ENCODE measurements around the gene ADARB2.

Gene ADARB2

DNA sequence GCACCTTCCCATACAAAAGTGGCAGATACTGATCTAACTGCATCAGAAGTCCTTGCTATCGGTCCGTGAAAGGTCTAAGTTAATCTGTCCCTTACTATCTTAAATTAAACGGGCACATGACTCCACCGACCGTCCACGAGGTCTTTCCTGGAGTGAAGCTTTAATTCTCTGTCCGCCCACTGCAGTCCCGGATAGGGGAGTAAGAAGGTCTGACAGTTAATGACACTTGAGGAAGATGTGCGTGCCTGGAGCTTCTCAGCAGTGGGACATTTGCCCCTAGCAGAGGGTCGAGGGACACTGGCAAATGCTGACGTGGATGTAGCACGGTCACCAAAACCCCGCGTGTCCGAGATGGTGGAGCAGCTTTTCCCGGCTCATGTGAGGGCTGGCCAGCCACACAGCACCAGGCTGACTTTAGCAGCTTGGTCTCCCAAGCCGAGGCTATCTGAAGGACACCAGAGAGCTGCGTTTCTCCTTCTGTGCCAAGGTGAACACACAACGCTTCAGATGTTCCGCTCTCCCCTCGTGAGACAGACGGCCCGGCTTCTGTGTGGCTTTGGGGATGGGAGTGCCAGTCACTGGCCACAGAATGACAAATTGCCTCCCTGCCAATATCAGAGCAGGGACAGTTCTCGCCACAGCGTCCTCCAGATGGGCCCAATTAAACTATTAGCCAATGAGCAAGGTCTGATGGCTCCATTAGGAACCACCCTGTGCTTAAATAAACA lies 86.6 kb downstream of the ADARB2 start:
- no peak overlapping the region for H3K4me2 ChIP-seq
- H3K9ac ChIP-seq, result no peak overlapping the region
- H4K20me1 ChIP-seq, result peaks cover 69% of the 10 kb centered on the region
- no peak for TF ChIP-seq Cebpa-rat (IDR thresholded peaks at IDR 0.05)
- H3K9me3 ChIP-seq, result no peaks in the 10 kb centered on the region
- H3K27ac ChIP-seq, result no peak overlapping the region
- H3K4me1 ChIP-seq, result peaks cover 20% of the 10 kb centered on the region
- H3K27me3 ChIP-seq, result no peaks in the 10 kb centered on the region
- H3K4me3 ChIP-seq, result no peak overlapping the region
- no peaks in the 10 kb centered on the region for H3K36me3 ChIP-seq

DNA sequence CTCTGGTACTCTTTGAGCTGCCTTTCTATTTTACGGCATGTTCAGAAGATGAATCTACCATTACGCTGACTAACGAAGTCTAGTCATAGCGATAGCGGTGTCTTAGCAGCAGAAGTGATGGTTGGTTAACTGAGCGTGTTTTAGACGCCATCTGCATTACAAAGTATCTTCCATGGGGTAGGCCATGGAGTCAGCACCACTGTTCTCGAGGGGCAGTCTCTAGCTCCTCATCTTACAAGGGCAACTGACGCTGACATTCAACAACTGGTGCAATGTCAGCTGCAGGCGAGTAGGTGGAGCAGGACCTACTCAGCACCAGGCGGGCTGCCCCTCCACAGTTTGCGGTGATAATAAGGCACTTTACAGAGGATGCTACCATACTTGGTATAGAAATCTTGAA lies 88.7 kb downstream of the ADARB2 start:
- Histone ChIP-seq H4K20me1 (peaks cover 72% of the 10 kb centered on the region), H3K9me3 (no peaks in the 10 kb centered on the region), H3K27ac (no peak overlapping the region), H3K27me3 (no peaks in the 10 kb centered on the region), H3K4me2 (no peak overlapping the region), H3K4me1 (no peaks in the 10 kb centered on the region; the same call in 1 of the 2 replicates), H3K36me3 (no peaks in the 10 kb centered on the region), H3K4me3 (no peak overlapping the region), H3K9ac (no peak overlapping the region)
- no peak for TF ChIP-seq Cebpa-rat (IDR thresholded peaks at IDR 0.05)

DNA sequence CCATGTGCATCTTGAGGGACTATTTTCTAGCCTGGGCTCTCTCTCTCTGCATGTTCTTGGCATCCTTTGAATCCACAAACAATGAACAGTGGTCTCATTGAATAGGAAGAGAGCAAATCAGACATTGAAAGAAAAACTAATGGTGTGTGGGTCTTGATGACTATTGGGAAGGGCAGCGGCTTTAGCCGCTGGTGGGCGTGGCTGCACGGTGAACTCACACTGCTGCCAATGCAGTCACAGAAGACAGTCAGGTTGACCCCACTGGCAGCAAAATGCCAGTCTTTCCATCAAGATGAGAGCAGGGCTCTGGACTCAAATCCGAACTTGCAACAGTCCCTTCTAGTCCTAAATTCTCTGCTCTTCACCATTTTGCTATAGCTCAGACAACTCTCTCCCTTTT lies 91.0 kb downstream of the ADARB2 start:
- H3K9ac ChIP-seq, result no peak overlapping the region
- H3K27me3 ChIP-seq, result no peaks in the 10 kb centered on the region
- no peak for TF ChIP-seq Cebpa-rat (IDR thresholded peaks at IDR 0.05)
- no peak overlapping the region for H3K27ac ChIP-seq
- H3K4me3 ChIP-seq, result no peak overlapping the region
- H3K4me2 ChIP-seq, result no peak overlapping the region
- 0 out of 2 replicates have a peak, but pooled peaks cover 4% of the 10 kb centered on the region for H3K4me1 ChIP-seq
- H4K20me1 ChIP-seq, result peaks cover 73% of the 10 kb centered on the region
- no peaks in the 10 kb centered on the region for H3K36me3 ChIP-seq
- no peaks in the 10 kb centered on the region for H3K9me3 ChIP-seq

DNA sequence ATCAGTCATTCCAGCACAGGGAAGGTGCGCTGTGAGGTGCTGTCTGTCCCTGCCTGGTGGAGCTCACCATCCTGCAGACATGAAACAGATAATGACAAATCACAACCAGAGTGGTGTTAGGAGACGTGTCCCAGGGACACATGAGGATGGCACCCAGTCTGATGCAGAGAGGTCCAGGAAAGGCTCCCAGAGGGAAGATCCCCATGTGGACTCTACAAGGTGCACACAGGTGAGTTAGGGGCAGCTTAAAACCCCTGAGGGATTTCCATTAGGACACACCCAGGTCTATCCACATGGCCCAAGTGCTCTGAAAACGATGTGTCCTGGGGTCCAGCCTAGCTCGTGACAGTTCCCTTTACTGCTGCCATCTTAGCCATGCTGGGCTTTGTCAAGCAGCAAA lies 91.4 kb downstream of the ADARB2 start:
- Histone ChIP-seq H3K27me3 (no peaks in the 10 kb centered on the region), H3K27ac (no peak overlapping the region), H3K9me3 (no peaks in the 10 kb centered on the region), H4K20me1 (peaks cover 71% of the 10 kb centered on the region), H3K4me3 (no peak overlapping the region), H3K9ac (no peak overlapping the region), H3K36me3 (no peaks in the 10 kb centered on the region), H3K4me1 (0 out of 2 replicates have a peak, but pooled peaks cover 7% of the 10 kb centered on the region), H3K4me2 (no peak overlapping the region)
- no peak for TF ChIP-seq Cebpa-rat (IDR thresholded peaks at IDR 0.05)

DNA sequence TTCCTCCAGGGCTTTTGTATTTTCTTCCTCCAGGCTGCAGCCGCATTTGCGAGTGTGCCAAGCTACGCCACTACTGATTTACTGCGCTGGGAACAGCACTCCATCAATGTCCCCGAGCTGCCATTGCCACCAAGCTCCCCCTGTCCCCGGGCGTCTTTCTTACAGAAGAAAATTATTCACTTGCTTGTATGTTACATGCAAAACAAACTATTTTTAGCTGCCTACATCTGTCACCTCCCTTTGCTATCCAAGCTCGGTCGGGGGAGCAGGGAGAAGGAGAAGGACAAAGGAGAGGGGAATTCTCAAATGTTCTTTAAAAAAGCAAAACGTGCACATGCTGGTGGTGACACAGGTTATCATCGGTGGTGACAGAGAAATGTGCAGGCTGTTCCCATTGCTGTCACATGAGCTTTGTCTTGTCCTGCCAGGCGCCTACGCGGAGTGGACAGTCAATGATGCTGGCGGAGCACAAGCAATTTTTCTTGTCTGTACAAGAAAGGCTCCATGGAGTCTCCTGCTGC lies 93.1 kb downstream of the ADARB2 start:
- peaks cover 67% of the 10 kb centered on the region for H4K20me1 ChIP-seq
- H3K9ac ChIP-seq, result no peak overlapping the region
- H3K4me3 ChIP-seq, result no peak overlapping the region
- no peaks in the 10 kb centered on the region for H3K9me3 ChIP-seq
- H3K27me3 ChIP-seq, result no peaks in the 10 kb centered on the region
- TF ChIP-seq Cebpa-rat (IDR thresholded peaks at IDR 0.05), result no peak
- H3K27ac ChIP-seq, result no peak overlapping the region
- no peak overlapping the region for H3K4me2 ChIP-seq
- no peaks in the 10 kb centered on the region for H3K36me3 ChIP-seq
- 0 out of 2 replicates have a peak, but pooled peaks cover 7% of the 10 kb centered on the region for H3K4me1 ChIP-seq

DNA sequence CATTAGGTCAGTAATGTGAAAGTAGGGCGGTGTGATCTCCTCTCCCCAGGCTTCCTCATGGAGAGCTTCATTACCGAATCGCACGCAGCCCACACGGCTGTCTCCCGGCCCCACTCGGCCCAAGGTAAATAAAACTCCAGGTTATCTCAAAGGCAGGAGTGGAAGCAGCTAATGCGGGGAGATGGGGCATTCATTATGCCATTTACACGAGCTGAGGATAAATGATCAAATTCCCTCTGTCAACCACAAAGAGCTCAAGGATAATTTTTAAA lies 93.5 kb downstream of the ADARB2 start:
- Histone ChIP-seq H3K4me1 (0 out of 2 replicates have a peak, but pooled peaks cover 7% of the 10 kb centered on the region), H3K9ac (no peak overlapping the region), H3K36me3 (no peaks in the 10 kb centered on the region; the same call in 1 of the 2 replicates), H3K27ac (no peak overlapping the region), H3K9me3 (no peaks in the 10 kb centered on the region), H3K27me3 (no peaks in the 10 kb centered on the region), H3K4me3 (no peak overlapping the region), H4K20me1 (peaks cover 71% of the 10 kb centered on the region), H3K4me2 (no peak overlapping the region)
- TF ChIP-seq Cebpa-rat (IDR thresholded peaks at IDR 0.05), result no peak

DNA sequence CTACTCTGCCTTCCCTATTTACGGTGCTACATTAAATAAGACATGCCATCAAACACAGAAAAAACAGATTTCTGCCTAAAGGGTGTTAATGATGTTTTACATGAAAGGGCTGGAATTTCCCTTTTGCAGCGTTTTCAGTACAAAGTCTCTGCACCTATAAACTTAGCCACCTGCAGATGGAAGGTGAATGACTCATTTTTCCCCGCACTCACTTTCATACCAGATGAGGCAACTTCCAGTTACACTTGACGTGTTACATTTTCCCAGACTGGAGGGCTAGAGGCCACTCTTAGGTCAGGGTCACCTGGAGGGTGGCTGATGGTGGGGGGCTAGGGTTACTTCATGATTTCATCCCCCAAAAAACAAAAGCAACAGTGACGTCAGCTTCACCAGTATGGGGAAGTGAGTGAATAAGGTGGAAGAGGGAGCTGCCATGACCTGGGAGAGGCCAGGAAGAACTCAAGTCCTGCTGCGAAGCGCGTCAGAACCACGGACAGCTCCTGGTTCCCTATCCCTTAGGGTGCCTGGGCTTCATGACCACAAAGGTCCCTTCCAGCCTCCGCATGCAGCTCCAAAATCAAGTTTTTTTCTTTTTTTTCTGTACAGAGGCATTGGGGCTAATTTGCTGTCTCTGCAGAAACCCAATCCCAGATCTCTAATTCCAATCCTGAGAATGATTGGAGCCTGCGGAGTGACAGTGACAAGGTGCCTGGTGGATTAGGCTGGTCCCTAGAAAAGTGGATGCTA lies 94.0 kb downstream of the ADARB2 start:
- Histone ChIP-seq H4K20me1 (peaks cover 71% of the 10 kb centered on the region), H3K4me3 (no peak overlapping the region), H3K27ac (no peak overlapping the region), H3K4me2 (no peak overlapping the region), H3K27me3 (no peaks in the 10 kb centered on the region), H3K9ac (no peak overlapping the region), H3K36me3 (no peaks in the 10 kb centered on the region; the same call in 1 of the 2 replicates), H3K4me1 (0 out of 2 replicates have a peak, but pooled peaks cover 7% of the 10 kb centered on the region), H3K9me3 (no peaks in the 10 kb centered on the region)
- no peak for TF ChIP-seq Cebpa-rat (IDR thresholded peaks at IDR 0.05)

DNA sequence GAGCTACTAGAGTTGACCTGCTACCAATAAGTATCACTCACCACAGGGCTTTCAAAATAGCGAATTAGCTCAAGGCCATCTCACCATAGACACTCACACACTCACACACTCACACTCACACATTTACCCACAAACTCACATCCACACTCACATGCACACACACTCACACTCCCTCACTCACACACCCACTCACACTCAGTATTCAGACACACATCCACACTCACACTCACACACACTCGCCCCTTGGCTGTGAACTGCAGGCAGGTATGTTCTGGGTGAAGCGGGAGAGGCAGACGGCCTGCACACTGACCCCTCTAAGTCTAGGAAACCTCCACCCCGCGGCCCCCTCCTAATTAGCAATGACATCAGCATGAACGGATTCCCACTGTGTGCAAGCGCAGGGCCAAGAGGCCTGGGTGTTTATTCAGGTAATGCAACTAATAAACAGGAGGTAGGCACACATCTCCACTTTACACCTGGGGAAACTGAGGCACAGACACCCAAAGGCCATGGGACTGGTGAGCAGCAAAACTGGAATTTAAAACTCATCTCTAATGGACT lies 94.6 kb downstream of the ADARB2 start:
- no peaks in the 10 kb centered on the region for H3K9me3 ChIP-seq
- H3K4me1 ChIP-seq, result 0 out of 2 replicates have a peak, but pooled peaks cover 7% of the 10 kb centered on the region
- TF ChIP-seq Cebpa-rat (IDR thresholded peaks at IDR 0.05), result no peak
- H3K36me3 ChIP-seq, result no peaks in the 10 kb centered on the region; the same call in 1 of the 2 replicates
- no peaks in the 10 kb centered on the region for H3K27me3 ChIP-seq
- H3K4me2 ChIP-seq, result no peak overlapping the region
- peaks cover 72% of the 10 kb centered on the region for H4K20me1 ChIP-seq
- H3K27ac ChIP-seq, result no peak overlapping the region
- no peak overlapping the region for H3K9ac ChIP-seq
- H3K4me3 ChIP-seq, result no peak overlapping the region

DNA sequence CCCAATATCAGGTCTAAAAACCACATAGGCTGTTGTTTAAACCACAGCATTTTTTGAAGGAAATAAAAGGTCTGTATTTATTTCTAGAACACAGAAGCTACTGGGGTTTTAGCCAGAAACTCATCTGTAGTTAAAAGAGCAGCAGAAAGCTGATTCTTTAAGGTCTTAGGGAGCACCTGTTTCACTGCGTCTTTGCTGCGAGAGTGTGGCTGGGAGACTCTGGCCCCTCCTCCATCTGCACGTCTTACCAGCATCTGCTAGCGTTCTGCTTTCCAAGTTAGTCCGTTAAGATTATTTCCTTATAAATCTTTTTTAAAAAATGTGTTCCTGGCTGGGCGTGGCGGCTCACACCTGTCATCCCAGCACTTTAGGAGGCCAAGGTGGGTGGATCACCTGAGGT lies 95.9 kb downstream of the ADARB2 start:
- TF ChIP-seq Cebpa-rat (IDR thresholded peaks at IDR 0.05), result no peak
- no peak overlapping the region for H3K4me2 ChIP-seq

More for the DNA sequence above, 95.9 kb downstream of the ADARB2 start:
- peaks cover 69% of the 10 kb centered on the region for H4K20me1 ChIP-seq
- no peak overlapping the region for H3K9ac ChIP-seq
- H3K27ac ChIP-seq, result no peak overlapping the region
- no peaks in the 10 kb centered on the region for H3K9me3 ChIP-seq
- H3K27me3 ChIP-seq, result no peaks in the 10 kb centered on the region
- no peak overlapping the region for H3K4me3 ChIP-seq
- no peaks in the 10 kb centered on the region; the same call in 1 of the 2 replicates for H3K36me3 ChIP-seq
- 0 out of 2 replicates have a peak, but pooled peaks cover 7% of the 10 kb centered on the region for H3K4me1 ChIP-seq

Measured in BLaER1 (cell line).